GM20431 (cell line): ENCODE results near the gene CDC73.
"Not testable (repeated sequence)": the region's sequence is repeated elsewhere in the genome, so short reads cannot be mapped to it uniquely, and the experiment has no call there.

ENCODE experiments used
- in situ Hi-C: fragments of 300-500 bp; cut with MseI, MboI; formaldehyde crosslinking; loops from one replicate; pipeline ENCODE4 v1.15.0; 2020; ENCODE audit warnings: low sequenced_read_pairs; ENCODE audit not compliant: unreplicated experiment

The CDC73 gene

DNA sequence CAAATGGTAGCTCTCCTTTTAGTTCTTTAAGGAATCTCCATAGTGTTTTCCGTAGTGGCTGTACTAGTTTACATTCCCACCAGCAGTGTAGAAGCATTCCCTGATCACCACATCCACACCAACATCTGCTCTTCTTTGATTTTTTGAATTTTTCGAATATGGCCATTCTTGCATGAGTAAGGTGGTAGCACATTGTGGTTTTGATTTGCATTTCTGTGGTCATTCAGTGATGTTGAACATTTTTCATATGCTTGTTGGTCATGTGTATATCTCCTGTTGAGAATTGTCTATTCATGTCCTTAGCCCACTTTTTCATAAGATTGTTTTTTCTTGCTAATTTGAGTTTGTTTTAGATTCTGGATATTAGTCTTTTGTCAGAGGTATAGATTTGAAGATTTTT is 149.2 kb downstream of the CDC73 start:
- in situ Hi-C loops: no loop called here

DNA sequence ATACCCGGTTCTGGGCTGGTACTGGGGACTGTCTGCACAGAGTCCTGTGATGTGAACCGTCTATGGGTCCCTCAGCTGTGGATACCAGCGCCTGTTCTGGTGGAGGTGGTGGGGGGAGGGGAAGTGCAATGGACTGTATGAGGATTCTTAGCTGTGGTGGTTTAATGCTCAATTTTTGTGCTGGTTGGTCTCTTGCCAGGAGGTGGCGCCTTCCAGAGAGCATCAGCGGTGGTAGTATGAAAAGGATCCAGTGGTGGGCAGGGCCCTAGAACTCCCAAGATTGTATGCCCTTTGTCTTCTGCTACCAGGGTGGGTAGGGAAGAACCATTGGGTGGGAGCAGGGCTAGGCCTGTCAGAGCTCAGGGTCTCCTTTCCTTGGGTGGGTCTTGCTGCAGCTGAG is 153.9 kb downstream of the CDC73 start:
- in situ Hi-C loops: no loop called here

DNA sequence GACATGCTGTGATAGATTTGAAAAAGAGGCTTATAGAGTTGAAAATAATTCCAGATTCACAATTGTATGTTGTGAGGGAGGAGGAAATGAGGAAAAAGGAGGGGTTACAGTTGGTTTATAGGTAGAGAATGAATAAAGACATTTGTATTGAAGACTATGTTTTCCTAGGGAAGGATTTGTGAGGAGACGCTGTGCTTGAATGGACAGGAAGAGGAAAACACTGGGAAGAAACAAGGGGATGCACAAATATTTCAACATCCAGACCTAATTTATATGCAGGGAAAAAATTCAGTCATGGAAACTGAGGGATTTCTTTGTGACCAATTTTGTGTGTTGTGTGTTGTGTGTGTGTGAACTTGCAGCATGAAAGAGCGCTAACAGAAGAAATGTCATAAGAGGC is 157.1 kb downstream of the CDC73 start:
- in situ Hi-C loops: no loop called here

DNA sequence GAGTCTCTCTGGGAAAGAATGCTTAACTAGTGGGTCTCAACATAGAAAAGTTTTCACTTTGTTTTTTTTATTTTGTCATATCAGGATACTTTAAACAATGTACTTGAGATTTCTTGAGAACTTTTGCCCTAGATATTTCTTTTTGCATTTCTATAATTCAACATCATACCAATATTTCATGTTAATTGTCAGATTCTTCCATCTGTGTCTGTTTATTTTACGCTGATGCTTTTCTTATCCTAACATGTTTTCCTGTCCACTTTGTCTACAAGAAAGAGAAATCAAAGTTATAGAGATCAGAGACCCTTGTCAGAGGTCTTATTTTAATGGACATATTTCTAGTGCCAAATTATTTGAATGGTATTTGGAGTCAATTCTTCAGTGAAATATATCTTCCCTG is 160.1 kb downstream of the CDC73 start:
- in situ Hi-C loops: no loop called here

DNA sequence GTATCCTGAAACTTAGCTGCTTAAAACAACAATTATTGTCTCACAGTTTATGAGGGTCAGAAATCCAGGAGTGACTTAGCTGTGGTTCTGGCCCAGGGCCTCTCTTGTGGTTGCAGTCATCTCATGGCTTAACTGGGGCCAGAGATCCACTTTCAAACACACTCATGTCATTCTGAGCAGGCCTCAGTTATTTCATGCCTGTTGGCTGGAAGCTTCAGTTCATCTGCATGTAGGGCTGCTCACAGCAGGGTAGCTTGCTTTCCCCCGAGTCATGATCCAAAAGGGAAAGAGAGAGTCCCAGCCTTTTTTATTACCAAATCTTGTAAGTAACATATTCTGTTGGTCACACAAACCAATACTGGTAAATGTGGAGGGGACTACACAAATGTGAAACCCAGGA is 161.2 kb downstream of the CDC73 start:
- in situ Hi-C loops: no loop called here

DNA sequence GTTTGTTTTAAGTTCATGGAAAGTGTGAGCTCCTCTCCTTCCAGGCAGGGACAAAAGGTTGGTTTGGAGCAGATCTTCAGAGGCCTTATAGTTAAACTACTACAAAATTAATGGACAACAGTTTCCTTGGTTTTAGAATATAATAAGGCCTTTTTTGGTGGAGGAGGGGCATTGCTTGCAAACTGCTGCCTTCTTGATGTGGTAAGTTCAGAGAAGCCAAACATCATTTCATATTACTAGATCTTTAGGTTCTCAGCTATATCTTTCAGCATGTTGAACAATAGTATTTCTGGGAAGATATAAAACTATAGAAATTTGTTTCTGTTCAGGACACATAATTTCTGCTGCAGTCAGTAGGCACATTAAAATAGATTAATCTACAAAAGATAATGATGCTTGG is 162.4 kb downstream of the CDC73 start:
- in situ Hi-C loops: no loop called here

DNA sequence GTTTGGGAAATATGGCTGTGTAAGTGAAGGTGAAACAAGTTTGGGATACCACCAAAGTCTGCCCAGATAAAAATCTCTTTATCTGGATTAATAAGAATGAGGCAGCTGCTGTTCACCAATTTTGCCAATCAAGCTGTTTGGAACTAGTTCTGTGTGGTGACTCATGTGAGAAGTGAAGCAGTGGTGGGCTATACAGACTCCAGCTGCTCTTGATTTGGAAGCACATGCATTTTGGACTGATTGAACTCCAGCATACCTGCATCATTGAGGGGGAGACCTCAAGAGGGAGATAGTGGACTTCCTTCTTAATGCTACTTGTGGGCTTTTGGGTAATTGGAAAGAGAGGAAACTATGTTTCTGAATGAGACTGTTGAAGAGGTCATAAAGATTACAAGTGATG is 163.8 kb downstream of the CDC73 start:
- in situ Hi-C loops: no loop called here

DNA sequence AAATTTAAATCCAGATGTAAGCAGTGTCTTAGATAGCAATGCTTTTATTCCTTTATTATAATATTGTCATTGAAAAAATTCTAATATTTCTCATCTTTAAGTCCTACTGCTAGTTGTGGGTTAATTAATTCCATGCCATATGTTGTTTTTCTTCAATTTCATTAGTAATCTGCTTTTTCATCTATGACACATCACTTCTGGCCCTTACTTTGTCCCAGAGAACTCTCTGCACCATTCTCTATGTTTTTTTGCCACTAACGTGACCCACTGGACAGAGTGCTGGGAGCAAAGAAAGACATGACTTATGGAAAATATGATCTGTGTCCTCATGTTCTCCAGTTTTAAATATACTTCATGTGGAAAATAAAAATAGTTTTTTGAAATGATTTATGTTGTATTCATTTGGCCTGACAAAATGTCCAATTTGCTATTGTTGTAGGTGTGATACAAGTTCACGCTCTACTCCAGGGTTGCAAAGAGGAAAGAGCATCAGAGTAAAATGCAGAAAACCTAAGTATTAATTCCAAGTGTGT is 166.8 kb downstream of the CDC73 start:
- in situ Hi-C loops: not testable (repeated sequence)

DNA sequence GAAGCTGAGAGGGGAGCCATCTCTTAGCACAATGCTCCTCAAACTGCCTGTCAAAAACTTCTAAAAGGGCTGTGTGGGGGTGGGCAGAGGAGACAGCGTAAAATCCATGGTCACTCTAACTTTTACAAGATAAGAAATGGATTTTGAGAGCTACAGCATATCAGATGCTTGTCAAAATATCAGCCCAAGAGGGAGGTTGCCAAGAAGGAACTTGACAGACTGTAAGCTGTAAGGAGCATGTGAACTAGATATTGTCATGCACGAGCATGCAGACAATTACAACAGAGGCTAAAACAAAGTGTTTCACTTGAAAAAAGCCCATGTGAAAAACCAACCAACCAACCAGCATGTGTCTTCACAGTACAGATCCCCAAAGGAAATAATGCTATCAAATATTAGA is 171.9 kb downstream of the CDC73 start:
- in situ Hi-C loops: no loop called here

DNA sequence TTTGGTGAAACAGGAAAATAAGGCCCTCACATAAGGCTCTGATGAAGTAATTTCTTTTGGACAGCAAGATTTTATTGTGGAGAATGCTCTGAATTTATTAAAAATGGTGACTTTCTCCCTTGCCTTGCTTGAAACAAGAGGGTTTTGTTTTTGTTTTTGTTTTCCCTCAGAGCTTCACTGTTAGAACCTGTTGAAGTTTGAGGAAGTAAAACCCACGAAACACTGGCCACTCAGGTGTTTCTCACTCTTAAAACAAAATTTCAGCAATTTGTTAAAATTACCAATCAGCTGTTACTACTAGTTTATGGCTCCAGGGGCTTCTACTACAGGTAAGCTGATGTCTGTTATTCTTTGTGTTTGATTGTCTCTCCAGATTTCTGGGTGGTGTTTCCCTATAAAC is 177.2 kb downstream of the CDC73 start:
- in situ Hi-C loops: no loop called here

DNA sequence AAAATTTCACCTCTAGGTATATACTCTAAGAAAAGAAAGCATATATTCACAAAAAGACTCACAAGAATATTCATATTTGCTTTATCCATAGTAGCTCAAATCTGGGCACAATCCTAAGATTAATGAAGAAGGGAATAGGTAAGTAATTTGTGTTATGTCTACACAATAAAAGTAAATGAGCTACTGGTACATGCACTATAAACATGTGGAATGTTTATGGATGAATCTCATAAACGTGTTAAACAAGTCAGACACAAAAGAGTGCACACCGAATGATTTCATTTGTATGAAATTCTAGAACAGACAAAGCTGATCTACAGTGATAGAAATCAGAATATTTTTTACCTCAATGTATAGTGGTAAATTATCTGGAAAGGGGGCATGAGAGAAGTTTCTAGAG is 179.9 kb downstream of the CDC73 start:
- in situ Hi-C loops: no loop called here

DNA sequence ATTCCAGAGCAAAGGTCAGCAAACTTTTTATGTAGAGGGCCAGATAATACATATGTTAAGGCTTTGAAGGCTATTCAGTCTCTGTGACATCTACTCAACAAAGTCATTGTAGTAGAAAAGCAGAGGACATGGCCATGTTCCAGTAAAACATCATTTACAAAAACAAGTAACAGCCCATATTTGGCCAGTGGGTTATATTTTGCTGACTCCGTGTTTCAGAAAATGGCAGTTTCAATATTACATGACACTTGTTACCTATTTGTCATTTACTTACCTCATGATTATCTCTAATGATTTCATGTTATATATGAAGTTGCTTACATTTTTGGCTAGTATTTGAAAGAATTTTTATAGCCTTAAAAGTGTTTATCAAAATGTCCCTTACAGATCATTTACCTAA is 182.0 kb downstream of the CDC73 start:
- in situ Hi-C loops: no loop called here
